AG09309 (cell line): ENCODE data around the gene MBNL1.

Experiments used
- DNase-seq: peaks from one replicate; pipeline ENCODE4 v3.0.0-alpha.2; 2010; ENCODE audit warnings: low read depth
- H3K4me3 ChIP-seq: 2 replicates; pipeline ENCODE4 v1.5.1; 2011; ENCODE audit warnings: mild to moderate bottlenecking, low read depth, low read length, moderate library complexity; ENCODE audit not compliant: control insufficient read depth
- CTCF ChIP-seq: IDR thresholded peaks from 2 replicates; pipeline ENCODE4 v1.5.1; 2011; ENCODE audit warnings: mild to moderate bottlenecking, low read depth, low read length, inconsistent platforms; ENCODE audit not compliant: insufficient read depth, control insufficient read depth; ENCODE audit errors: missing control alignments

The MBNL1 gene

GRCh38 chr3:152304160-152304559 is 35.4 kb downstream of the MBNL1 start:
- TF ChIP-seq CTCF, result no peak
- DNase-seq, result no peak

GRCh38 chr3:152305075-152305474 is 36.3 kb downstream of the MBNL1 start:
- no peak overlapping the region for H3K4me3 ChIP-seq
- no peak for TF ChIP-seq CTCF
- no peak for DNase-seq

More at GRCh38 chr3:152304160-152304559, 35.4 kb downstream of the MBNL1 start:
- no peak overlapping the region for H3K4me3 ChIP-seq

GRCh38 chr3:152307829-152308474 is 39.2 kb downstream of the MBNL1 start:
- DNase-seq, result no peak
- no peak overlapping the region for H3K4me3 ChIP-seq
- TF ChIP-seq CTCF, result no peak

GRCh38 chr3:152308475-152308844 is 39.7 kb downstream of the MBNL1 start:
- no peak overlapping the region for H3K4me3 ChIP-seq
- DNase-seq, result no peak
- no peak for TF ChIP-seq CTCF

- H3K4me3 ChIP-seq, result no peak overlapping the region
- no peak for TF ChIP-seq CTCF
- no peak for DNase-seq
These were observed 40.3 kb downstream of the MBNL1 start for GRCh38 chr3:152309031-152309430.

GRCh38 chr3:152309535-152310307 is 41.0 kb downstream of the MBNL1 start:
- TF ChIP-seq CTCF, result no peak
- peak; percentile 58 for DNase-seq
- H3K4me3 ChIP-seq, result no peak overlapping the region
